NCI-H128 (cell line): Measurements from ENCODE around the gene DCLK1.

ENCODE experiments used
- DNase-seq: peaks from one replicate; lab custom pipeline; 2025; ENCODE audit not compliant: unreplicated experiment; lab: John Stamatoyannopoulos, UW

DCLK1 gene

DNA sequence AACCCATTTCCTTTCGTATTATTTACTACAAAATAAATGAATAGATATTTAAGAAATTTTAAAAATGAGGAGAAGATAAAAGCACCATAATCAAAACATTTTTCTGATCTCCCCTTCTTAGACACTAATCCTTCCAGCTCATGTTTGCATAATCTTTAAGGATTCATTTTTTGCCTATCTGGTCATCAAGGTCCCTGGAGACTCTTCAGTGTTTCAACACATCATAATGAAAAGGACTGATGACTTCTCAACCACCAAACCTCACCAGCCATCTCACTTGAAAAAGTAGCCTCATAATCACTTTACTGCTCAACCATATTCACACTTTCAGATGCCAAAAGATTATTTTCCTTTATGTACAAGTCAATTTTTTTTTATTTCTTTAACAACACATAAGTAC is 80.1 kb downstream of the DCLK1 start:
- no peak for DNase-seq

- no peak for DNase-seq
These were observed 84.5 kb downstream of the DCLK1 start for GRCh38 chr13:36046672-36047071.

DNA sequence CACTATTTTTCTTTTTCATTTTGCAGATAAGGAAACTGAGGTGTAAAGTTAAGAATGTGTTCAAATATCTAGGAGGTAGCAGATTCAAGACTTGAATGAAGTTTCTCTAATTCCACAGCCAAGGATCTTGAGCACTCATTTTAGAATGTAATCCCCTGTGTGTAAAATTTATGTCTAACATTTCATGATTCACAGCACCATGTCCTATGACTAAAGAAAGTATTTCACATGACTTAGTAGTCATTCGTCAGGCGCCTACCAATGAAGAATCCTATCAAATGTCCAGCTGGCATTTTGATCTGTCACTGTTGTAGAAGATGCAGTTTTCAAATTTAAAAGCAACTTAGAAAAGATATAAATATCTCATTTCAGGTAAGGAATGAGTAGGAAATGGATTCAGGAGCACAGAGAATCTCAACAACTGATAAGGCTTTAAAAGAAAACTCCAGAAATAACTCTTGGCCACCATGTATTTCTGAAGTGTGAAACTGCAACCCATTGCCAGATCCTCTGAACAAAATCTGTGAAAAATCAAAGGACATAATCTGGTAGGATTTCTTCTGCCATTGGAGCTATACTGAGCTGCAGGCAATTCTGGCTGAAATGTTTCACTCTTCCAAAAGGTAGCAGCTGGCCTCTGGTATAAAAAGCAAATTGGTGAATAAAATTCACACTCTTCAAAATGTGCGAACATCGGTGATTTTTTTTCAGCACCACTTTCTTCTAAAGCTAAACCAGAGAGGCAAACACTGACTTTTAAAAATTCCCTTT is 92.2 kb downstream of the DCLK1 start:
- no peak for DNase-seq

- no peak for DNase-seq
These were observed 98.1 kb downstream of the DCLK1 start for GRCh38 chr13:36033035-36033434.

DNA sequence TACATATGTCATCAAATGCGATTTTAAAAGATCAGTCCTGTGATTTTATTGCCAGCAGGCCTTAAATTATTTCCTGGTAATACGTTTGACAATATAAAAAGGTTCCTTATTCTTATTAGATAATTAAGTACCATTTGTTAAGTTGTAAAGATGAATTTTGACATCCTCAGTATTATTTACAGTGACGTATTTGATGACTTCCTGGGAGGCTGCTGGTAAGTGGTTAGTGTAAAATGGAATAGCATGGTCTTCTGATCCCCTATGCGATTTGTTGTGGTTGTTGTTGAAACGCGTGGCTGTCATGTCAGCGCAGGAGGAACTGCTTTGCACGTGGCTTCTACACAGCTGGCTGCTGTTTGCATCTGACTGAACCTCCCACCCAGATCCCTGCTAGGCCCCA is 99.7 kb downstream of the DCLK1 start:
- no peak for DNase-seq

- no peak for DNase-seq
These were observed 100.4 kb downstream of the DCLK1 start for GRCh38 chr13:36030670-36031331.

DNA sequence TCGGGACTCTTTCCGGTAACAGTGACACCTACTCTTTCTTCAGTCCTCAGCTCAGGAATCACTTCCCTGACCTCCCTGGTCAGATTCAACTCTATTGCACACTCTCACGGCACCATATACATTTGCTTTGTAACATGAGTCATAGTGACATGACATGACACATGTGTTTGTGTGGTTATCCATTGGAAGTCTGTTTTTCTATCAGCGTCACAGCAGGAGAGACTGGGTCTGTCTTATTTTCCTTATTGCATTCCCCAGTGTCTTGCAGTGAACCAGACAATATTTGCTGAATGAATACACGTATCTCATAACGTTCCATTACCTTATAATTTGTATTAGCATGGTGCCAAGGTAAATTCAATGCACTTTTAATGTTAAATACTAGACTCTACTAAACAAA is 102.0 kb downstream of the DCLK1 start:
- no peak for DNase-seq

DNA sequence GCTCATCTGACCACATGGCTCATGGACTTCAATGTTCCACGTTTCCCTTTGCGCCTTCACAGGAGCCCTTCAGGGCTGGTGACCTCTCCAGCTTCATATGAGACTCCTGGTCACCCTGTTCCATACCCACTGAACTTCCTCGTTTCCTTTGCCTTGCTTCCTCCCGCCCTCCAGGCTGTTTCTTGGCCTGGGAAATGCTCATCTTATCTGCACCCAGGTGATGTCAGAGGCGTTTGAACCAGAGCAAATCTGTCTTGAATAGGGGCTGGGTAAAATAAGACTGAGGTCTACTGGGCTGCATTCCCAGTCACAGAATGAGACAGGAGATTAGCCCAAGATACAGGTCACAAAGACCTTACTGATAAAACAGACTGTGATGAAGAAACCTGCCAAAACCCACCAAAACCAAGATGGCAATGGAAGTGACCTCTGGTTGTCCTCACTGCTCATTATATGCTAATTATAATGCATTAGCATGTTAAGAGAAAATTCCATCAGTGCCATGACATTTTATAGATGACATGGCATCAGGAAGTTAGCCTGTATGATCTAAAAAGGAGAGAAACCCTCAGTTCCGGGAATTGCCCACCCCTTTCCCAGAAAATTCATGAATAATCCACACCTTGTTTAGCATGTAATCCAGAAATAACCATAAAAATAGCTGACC is 102.7 kb downstream of the DCLK1 start:
- no peak for DNase-seq

DNA sequence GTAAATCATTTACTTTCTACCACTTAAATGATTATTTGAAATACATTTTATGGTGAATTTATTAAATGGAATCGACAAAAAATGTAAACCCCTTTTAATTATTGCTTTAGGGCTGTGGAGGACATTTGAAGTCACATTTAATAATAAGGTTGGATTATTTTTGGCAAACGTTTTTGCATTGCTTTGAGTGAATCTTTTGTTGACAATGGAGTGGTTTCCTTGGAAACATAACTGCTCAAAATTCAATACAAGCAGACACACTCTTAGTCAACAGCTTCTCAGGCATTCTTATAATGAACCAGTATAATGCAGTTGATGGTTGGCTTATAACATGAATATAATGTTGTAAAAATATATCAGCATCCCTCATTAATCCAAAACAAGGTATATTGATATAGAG is 104.7 kb downstream of the DCLK1 start:
- DNase-seq, result no peak

GRCh38 chr13:36014763-36015162 is 116.4 kb downstream of the DCLK1 start:
- no peak for DNase-seq

DNA sequence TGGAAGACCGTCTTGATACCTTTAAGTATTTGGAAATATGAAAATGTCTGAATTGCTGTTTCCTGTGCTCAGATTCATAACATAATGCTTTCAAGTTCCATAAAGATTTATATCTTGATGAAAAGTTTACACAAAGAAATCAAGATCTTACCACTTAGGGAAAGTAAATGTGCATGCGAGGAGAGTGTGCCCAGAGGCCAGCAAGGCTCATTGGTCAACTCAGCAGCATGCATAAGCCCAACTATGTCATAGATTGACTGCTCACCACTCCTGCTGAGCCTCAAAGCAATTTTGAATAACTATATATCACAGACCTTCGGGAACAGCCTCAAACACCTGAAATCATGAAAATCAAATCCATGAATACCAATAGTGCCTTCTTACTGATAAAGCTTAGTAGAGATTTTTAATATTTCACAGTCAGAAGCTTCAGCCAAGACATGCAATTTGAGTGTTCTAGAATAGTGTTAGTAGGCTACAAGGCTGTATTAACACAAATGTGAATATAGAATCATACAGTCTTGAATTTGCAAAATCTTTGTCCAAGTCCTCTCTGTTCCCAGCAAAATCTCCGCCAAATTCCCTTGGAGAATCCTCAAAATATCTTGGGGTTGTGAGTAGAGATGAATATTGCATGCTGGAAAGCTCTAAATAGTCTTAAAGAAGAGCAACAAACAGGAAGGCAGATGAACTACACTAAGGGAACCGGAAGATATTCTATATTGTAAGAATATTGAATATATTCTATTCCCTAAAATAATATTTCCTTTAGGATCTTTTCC is 124.1 kb downstream of the DCLK1 start:
- no peak for DNase-seq

- DNase-seq, result no peak
These were observed 124.8 kb downstream of the DCLK1 start for GRCh38 chr13:36006347-36006746.

DNA sequence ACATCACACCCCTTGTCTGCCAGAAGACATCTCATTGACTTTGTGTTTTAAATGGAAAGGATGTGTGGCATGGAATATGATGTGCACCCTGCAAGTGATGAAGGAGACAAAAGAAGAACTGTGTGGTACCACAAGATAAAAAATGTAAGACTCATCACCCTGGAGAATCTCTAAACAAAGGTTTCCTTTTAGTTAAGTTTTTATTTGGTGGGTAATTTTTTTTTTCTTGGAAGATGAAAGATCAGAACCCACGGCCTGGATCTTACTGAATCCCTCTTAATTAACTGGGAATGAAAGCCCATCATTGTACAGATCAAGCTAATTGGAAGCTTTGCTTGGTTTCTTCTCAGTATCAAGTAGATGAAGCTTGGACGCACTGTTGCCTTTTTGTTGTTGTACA is 129.6 kb downstream of the DCLK1 start:
- no peak for DNase-seq

DNA sequence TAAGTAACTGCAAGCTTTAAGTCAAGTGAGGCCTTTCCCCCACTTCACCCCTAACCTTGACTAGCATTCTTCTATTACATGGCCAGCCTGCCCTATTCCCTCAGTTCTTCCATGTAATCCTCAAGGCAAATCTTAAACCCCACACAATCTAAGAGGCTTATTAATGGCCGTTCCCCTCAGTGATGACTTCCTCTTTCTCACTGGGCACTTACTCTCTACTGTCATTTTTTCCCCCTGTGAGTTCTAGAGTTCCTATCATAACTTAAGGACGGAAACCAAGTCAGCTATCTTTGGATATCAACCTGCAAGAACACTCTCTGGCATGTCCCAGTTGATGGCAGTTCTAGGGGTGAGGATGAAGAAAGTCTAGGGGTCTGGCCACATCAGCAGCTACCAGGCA is 131.2 kb downstream of the DCLK1 start:
- no peak for DNase-seq

- no peak for DNase-seq
These were observed 134.8 kb downstream of the DCLK1 start for GRCh38 chr13:35996360-35996759.

DNA sequence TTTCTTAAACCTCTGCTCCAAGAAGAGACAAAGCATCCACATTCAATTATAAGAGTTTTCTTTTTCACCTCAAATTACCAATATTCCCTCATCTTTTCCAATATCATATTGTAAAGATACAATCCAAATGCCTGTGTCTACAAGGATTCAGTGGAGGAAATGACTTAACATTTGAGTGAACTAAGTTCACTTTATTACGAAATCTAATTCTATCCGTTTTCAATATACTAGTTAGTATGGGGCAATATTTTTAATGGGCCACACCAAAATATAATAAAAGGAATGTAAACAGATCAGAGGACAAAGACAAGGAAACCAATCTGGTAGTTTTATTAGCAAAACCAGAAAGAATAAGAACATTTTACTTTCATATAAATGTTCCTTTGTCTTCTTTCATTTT is 136.0 kb downstream of the DCLK1 start:
- DNase-seq, result no peak

GRCh38 chr13:35994131-35994966 is 136.8 kb downstream of the DCLK1 start:
- no peak for DNase-seq

DNA sequence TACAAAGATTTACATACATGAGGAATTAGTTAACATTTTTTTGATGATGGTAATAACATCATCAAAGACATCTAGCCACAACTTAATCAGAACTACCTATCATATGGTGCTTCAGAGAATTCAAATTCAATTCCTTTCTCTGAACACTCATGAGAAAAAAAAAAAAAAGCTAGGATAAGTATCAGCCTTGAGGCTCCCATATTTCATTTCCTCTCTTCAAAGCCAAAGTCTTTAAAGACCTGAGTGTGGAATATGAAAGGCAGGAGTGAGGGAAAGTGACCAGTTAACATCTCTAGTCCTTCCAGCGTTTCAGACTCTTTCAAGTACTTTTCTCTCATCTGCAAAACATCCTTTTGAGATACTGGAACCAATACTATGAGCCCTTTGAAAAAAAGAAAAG is 137.5 kb downstream of the DCLK1 start:
- DNase-seq, result no peak

DNA sequence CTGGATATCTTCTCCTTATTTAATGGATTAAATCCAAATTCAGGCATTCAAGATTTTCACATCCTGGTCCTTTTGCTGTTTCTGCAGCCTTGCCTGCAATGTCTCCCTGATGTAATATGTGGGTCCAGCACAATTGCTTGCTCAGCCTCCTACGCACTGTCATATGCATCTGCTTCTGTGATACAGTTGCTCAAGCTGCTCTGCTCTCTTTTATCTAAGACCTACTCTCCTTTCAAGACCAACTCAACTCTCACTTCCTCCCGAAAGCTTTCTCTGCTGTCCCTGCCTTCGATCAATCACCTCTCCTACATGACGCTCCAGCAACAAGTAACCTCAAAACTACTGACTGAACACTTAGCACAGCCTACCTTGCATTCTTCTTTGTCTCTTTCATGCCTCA is 138.2 kb downstream of the DCLK1 start:
- no peak for DNase-seq

GRCh38 chr13:35990196-35990595 is 141.0 kb downstream of the DCLK1 start:
- DNase-seq, result no peak

- DNase-seq, result no peak
These were observed 142.5 kb downstream of the DCLK1 start for GRCh38 chr13:35988648-35989081.
